ENCODE data around the gene GSDME.

DNA sequence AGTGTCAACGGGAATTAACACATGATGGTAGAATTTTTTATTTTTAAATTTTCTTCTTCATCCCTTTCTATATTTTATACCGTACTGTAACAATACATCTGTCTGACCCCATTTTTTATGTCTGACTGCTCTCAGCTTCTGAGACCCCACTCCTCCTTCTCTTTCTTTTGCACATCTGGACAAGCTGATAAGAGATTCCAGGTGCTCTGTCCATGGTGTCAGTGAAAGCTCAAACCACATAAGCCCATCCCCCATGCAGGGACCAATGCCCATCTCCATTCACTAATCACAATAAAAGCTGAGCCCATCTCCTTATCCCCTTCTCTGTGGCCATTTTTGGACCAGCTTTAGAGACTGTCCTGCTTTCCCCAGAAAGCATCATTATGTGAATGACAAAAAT is 8.7 kb downstream of the GSDME start:
- TF ChIP-seq CTCF (IDR thresholded peaks at IDR 0.05) (no peak), POLR2AphosphoS5 (IDR thresholded peaks at IDR 0.05; ENCODE audit: low read depth, low read length) (no peak), GABPA (IDR thresholded peaks at IDR 0.05; ENCODE audit: low read depth) (no peak), RXRA (IDR thresholded peaks at IDR 0.05; ENCODE audit: borderline replicate concordance, low read depth) (no peak), RFX5 (IDR thresholded peaks at IDR 0.05; ENCODE audit: low read length) (no peak), YY1 (IDR thresholded peaks at IDR 0.05; ENCODE audit: low read depth) (no peak), EZH2phosphoT487 (IDR thresholded peaks at IDR 0.05; ENCODE audit: borderline replicate concordance, low read depth) (no peak), GATA2 (CRISPR knock-in tag; IDR thresholded peaks at IDR 0.05) (no peak), MXI1 (IDR thresholded peaks at IDR 0.05; ENCODE audit: low read depth, low read length) (no peak), NRF1 (IDR thresholded peaks at IDR 0.05; ENCODE audit: low read depth, low read length) (no peak), RAD21 (IDR thresholded peaks at IDR 0.05; ENCODE audit: low read length) (no peak), TCF12 (IDR thresholded peaks at IDR 0.05) (no peak)
- TF ChIP-seq, protein P1, sequence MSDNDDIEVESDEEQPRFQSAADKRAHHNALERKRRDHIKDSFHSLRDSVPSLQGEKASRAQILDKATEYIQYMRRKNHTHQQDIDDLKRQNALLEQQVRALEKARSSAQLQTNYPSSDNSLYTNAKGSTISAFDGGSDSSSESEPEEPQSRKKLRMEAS (IDR thresholded peaks at IDR 0.05; ENCODE audit: low read depth), result no peak
- TF ChIP-seq, protein P2, sequence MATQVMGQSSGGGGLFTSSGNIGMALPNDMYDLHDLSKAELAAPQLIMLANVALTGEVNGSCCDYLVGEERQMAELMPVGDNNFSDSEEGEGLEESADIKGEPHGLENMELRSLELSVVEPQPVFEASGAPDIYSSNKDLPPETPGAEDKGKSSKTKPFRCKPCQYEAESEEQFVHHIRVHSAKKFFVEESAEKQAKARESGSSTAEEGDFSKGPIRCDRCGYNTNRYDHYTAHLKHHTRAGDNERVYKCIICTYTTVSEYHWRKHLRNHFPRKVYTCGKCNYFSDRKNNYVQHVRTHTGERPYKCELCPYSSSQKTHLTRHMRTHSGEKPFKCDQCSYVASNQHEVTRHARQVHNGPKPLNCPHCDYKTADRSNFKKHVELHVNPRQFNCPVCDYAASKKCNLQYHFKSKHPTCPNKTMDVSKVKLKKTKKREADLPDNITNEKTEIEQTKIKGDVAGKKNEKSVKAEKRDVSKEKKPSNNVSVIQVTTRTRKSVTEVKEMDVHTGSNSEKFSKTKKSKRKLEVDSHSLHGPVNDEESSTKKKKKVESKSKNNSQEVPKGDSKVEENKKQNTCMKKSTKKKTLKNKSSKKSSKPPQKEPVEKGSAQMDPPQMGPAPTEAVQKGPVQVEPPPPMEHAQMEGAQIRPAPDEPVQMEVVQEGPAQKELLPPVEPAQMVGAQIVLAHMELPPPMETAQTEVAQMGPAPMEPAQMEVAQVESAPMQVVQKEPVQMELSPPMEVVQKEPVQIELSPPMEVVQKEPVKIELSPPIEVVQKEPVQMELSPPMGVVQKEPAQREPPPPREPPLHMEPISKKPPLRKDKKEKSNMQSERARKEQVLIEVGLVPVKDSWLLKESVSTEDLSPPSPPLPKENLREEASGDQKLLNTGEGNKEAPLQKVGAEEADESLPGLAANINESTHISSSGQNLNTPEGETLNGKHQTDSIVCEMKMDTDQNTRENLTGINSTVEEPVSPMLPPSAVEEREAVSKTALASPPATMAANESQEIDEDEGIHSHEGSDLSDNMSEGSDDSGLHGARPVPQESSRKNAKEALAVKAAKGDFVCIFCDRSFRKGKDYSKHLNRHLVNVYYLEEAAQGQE (IDR thresholded peaks at IDR 0.05; ENCODE audit: low read depth, low read length), result peak; percentile 83
